Activated CD8-positive, alpha-beta T cell treated with anti-CD3 and anti-CD28 coated beads, Interleukin-2, amount 10 ng/mL, durations not matched to agents 7 days and 5 days (primary cell): ENCODE data around the gene SRCAP. TPM values are rescaled to one million over a fixed set of nuclear protein-coding genes. Genes with fewer than 3 reads are reported as not detected.

ENCODE experiments used
- ATAC-seq: fragments of 150-1000 bp; cut with Tn5 transposase; one replicate; pipeline ENCODE4 v1.10.0; 2021; ENCODE audit warnings: moderate library complexity
- CTCF ChIA-PET: fragments of 350-600 bp; sonication (Branson Sonifier 250); formaldehyde crosslinking; loops from one replicate; lab custom pipeline; 2021; ENCODE audit warnings: antibody characterized with exemption; lab: Charles Lee
- POLR2A ChIA-PET: fragments of 350-600 bp; sonication (Branson Sonifier 250); formaldehyde crosslinking; loops from one replicate; lab custom pipeline; 2021; ENCODE audit warnings: antibody characterized with exemption; lab: Charles Lee
- DNase-seq: peaks from one replicate; pipeline ENCODE4 v3.0.0-alpha.2; 2020
- H3K27ac Mint-ChIP-seq: one replicate; pipeline ENCODE4 v1.8.0; 2021; ENCODE audit warnings: mild to moderate bottlenecking, mixed read lengths
- H3K27me3 Mint-ChIP-seq: one replicate; pipeline ENCODE4 v1.8.0; 2021; ENCODE audit warnings: low read depth, mixed read lengths
- H3K36me3 Mint-ChIP-seq: one replicate; pipeline ENCODE4 v1.8.0; 2021; ENCODE audit warnings: low read depth, mixed read lengths
- H3K4me1 Mint-ChIP-seq: one replicate; pipeline ENCODE4 v1.8.0; 2021; ENCODE audit warnings: low read depth, mixed read lengths
- H3K4me3 Mint-ChIP-seq: one replicate; pipeline ENCODE4 v1.8.0; 2021; ENCODE audit warnings: mild to moderate bottlenecking, mixed read lengths
- H3K9me3 Mint-ChIP-seq: one replicate; pipeline ENCODE4 v1.8.0; 2022; ENCODE audit warnings: mixed read lengths; ENCODE audit not compliant: insufficient read depth
- total RNA-seq, 2 experiments: library from RNA; stranded (reverse); gene quantifications; one replicate each; pipeline ENCODE4 v1.2.3, GENCODE V29; 2021

The SRCAP gene
- total RNA-seq, 2 experiments from 2014 or later, result 75.2 to 76.0 TPM

DNA sequence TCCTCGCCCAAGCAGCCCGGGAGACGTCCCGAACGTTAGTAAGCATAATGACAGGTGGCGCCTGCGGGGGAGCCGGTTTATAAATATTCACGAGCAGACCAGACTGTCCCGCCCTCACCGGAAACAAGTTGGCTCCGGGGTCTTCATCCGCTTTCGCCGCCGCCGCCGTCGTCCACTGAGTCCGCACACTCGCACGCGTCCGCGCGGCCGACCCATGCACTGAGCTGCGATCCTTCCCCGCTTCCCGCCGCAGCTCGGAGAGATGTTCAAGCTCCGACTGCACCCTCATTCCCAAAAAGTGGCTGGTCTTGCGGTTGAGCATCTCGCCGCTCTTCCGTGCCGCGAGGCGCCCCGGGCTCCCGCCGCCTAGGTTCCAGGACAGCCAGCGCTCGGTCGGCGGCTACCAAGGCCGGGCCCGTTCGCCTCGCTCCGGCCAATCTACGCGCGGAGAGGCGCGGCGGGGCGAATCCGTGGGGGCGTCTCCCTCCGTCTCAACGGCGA lies 62.5 kb downstream of the SRCAP start:
- ChIA-PET POLR2A (no interaction called here), CTCF (interaction anchor here (1.2 to 1.4 kb wide), 2 partner anchors 9 to 83 kb away, joined by 3 read pairs; no protein-coding TSS in a partner anchor)
- ATAC-seq (peak; percentile 55), DNase-seq (peak; percentile 68)
- Mint-ChIP-seq H3K27ac (peak overlapping the region; percentile 92), H3K4me1 (peaks cover 33% of the 10 kb centered on the region), H3K9me3 (no peaks in the 10 kb centered on the region), H3K4me3 (peak overlapping the region; percentile 89), H3K36me3 (peaks cover 37% of the 10 kb centered on the region), H3K27me3 (no peaks in the 10 kb centered on the region)

GRCh38 chr16:30761928-30762902 lies 63.2 kb downstream of the SRCAP start, which contains the start of the genes CFAP119 and RNF40:
CFAP119 (minus strand) TSS chr16:30762062; CDS start chr16:30761748, 314 bp downstream.
RNF40 (plus strand) TSS chr16:30762322; CDS start chr16:30762546, 224 bp downstream.
- peak within 1 kb of the TSS; percentile 89 for H3K4me3 Mint-ChIP-seq
- peak within 1 kb of the TSS; percentile 92 for H3K27ac Mint-ChIP-seq
- peaks cover 44% of the 10 kb centered on the region for H3K36me3 Mint-ChIP-seq
- peaks cover 33% of the 10 kb centered on the region for H3K4me1 Mint-ChIP-seq
- H3K9me3 Mint-ChIP-seq, result no peaks in the 10 kb centered on the region
- ATAC-seq, result peak; percentile 93
- no peaks in the 10 kb centered on the region for H3K27me3 Mint-ChIP-seq
- peak; percentile 96 for DNase-seq
- ChIA-PET CTCF (interaction anchor here (1.1 to 1.2 kb wide), 4 partner anchors 8 to 82 kb away, joined by 3 to 4 read pairs (median 4); partner anchors contain the start of gene PHKG2), POLR2A (interaction anchor here (0.6 to 0.7 kb wide), 2 partner anchors 30 to 105 kb away, joined by 3 read pairs; no protein-coding TSS in a partner anchor)

DNA sequence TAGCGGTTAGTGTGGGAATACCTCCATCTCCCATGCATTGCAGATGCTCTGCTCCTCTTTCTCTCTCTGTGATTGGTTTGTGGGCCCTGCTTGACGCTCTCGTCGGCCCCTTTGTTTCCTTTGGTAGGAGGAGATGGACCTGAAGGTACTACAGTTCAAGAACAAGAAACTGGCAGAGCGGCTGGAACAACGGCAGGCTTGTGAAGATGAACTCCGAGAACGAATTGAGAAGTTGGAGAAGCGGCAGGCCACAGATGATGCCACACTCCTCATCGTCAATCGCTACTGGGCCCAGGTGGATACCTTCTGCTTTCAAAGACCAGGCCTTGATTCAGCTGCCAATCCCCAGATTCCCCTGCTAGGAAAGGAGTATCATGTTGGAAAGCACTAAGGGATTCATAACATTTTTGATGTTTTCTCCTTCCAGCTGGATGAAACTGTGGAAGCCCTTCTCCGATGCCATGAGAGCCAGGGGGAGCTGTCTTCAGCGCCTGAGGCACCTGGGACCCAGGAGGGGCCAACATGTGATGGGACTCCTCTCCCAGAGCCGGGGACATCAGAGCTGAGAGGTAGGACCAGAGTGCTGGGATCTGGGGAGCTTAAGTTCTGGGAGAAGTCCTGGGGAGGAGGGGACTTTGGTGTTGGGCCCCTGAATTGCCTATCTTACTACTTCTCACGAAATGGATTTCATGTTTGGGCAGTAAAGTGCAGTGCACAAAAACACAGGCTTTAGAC lies 64.2 kb downstream of the SRCAP start:
- ChIA-PET CTCF (interaction anchor here (1.1 to 1.2 kb wide), 3 partner anchors 9 to 51 kb away, joined by 3 to 4 read pairs (median 4); partner anchors contain the start of gene PHKG2), POLR2A (interaction anchor here (0.6 to 1.1 kb wide), 5 partner anchors 15 to 746 kb away, joined by 3 to 6 read pairs (median 3); partner anchors contain the start of gene PHKG2)
- peaks cover 51% of the 10 kb centered on the region for H3K36me3 Mint-ChIP-seq
- H3K27me3 Mint-ChIP-seq, result no peaks in the 10 kb centered on the region
- H3K27ac Mint-ChIP-seq, result peak overlapping the region; percentile 92
- H3K4me1 Mint-ChIP-seq, result peaks cover 33% of the 10 kb centered on the region
- no peak for DNase-seq
- no peaks in the 10 kb centered on the region for H3K9me3 Mint-ChIP-seq
- peak overlapping the region; percentile 89 for H3K4me3 Mint-ChIP-seq
- ATAC-seq, result no peak

- ChIA-PET POLR2A (interaction anchor here (0.9 to 1.1 kb wide), 2 partner anchors 16 to 56 kb away, joined by 3 to 6 read pairs; partner anchors contain the start of gene PHKG2), CTCF (no interaction called here)
- H3K27ac Mint-ChIP-seq, result no peak overlapping the region
- ATAC-seq (no peak), DNase-seq (no peak)
- no peaks in the 10 kb centered on the region for H3K27me3 Mint-ChIP-seq
- no peaks in the 10 kb centered on the region for H3K9me3 Mint-ChIP-seq
- H3K4me3 Mint-ChIP-seq, result peak overlapping the region; percentile 28
- H3K4me1 Mint-ChIP-seq, result peaks cover 33% of the 10 kb centered on the region
- peaks cover 55% of the 10 kb centered on the region for H3K36me3 Mint-ChIP-seq
Measured at GRCh38 chr16:30764086-30764485, 65.1 kb downstream of the SRCAP start.

DNA sequence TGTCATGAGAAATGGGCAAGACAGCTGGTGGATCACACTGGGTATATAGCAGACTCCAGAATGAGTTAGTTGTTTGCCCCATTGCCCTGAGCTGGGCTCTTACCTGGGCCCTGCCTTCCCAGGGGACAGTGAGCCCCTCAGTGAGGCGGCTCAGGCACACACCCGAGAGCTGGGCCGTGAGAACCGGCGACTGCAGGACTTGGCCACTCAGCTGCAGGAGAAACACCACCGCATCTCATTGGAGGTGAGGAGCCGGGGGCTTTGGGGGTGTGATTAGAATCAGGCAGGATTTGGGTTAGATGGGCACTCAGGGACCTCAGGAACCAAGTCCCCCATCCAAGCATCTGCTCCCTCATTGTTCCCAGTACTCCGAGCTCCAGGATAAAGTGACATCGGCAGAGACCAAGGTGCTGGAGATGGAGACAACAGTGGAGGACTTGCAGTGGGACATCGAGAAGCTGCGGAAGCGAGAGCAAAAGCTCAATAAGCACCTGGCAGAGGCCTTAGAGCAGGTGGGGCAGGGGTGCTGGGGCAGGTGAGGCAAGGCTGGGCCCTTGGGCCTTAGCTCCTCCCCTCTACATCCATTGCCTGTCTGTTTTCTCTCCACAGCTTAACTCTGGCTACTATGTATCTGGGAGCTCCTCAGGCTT lies 66.0 kb downstream of the SRCAP start:
- Mint-ChIP-seq H3K36me3 (peaks cover 63% of the 10 kb centered on the region), H3K9me3 (no peaks in the 10 kb centered on the region), H3K27me3 (no peaks in the 10 kb centered on the region), H3K27ac (no peak overlapping the region), H3K4me3 (no peak overlapping the region), H3K4me1 (peaks cover 33% of the 10 kb centered on the region)
- ChIA-PET CTCF (no interaction called here), POLR2A (interaction anchor here (0.9 to 1.6 kb wide), 2 partner anchors 17 to 57 kb away, joined by 3 read pairs; no protein-coding TSS in a partner anchor)
- DNase-seq (no peak), ATAC-seq (no peak)

- H3K4me3 Mint-ChIP-seq, result no peak overlapping the region
- ATAC-seq, result no peak
- POLR2A ChIA-PET, result interaction anchor here (1.6 kb wide), 1 partner anchor 16 kb away, joined by 3 read pairs; no protein-coding TSS in a partner anchor
Measured at GRCh38 chr16:30766206-30766932, 67.4 kb downstream of the SRCAP start.

DNA sequence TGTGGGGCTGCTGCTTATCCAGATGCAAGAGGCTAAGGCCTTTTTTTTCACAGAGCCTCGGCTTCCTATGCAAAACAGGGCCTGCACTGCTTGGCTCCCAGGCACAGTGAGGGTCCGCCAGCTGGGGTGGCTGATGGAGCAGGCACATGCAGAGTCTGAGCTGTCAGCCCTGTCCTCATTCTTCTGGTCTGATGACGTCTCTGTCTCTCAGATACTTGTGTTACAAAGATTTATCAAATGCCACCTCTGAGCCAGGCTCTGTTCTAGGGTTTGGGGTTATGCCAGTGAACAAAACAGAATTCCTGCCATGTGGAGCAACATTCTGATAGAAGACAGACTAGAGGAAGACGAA lies 67.9 kb downstream of the SRCAP start:
- Mint-ChIP-seq H3K4me3 (no peak overlapping the region), H3K36me3 (peaks cover 73% of the 10 kb centered on the region), H3K4me1 (peaks cover 26% of the 10 kb centered on the region), H3K27me3 (no peaks in the 10 kb centered on the region), H3K9me3 (no peaks in the 10 kb centered on the region), H3K27ac (no peak overlapping the region)
- ChIA-PET CTCF (no interaction called here), POLR2A (no interaction called here)
- DNase-seq (no peak), ATAC-seq (no peak)

More at GRCh38 chr16:30766206-30766932, 67.4 kb downstream of the SRCAP start:
- peaks cover 25% of the 10 kb centered on the region for H3K4me1 Mint-ChIP-seq
- CTCF ChIA-PET, result no interaction called here
- H3K27me3 Mint-ChIP-seq, result no peaks in the 10 kb centered on the region
- H3K36me3 Mint-ChIP-seq, result peaks cover 70% of the 10 kb centered on the region
- no peaks in the 10 kb centered on the region for H3K9me3 Mint-ChIP-seq
- no peak for DNase-seq
- H3K27ac Mint-ChIP-seq, result no peak overlapping the region

DNA sequence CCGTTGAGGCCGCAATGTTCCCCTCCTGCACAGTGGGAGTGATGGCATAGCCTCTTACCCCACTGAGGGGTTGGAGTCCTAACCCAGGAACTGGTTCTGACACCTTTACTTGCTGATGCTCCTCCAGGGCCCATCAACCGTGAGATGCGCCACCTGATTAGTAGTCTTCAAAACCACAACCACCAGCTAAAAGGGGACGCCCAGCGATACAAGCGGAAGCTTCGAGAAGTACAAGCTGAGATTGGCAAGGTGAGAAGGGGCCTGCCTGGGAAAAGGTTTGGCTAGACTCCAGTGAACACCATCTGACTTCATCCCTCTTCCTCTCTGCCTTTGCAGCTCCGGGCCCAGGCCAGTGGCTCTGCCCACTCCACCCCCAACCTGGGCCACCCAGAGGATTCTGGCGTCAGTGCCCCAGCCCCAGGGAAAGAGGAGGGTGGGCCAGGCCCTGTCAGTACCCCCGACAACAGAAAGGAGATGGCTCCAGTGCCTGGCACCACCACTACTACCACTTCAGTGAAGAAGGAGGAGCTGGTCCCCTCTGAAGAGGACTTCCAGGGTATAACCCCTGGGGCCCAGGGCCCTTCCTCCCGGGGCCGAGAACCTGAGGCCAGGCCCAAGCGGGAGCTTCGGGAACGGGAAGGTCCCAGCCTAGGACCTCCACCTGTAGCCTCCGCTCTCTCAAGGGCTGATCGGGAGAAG lies 68.9 kb downstream of the SRCAP start:
- Mint-ChIP-seq H3K4me1 (peaks cover 26% of the 10 kb centered on the region), H3K27ac (no peak overlapping the region), H3K36me3 (peaks cover 78% of the 10 kb centered on the region), H3K9me3 (no peaks in the 10 kb centered on the region), H3K4me3 (no peak overlapping the region), H3K27me3 (no peaks in the 10 kb centered on the region)
- DNase-seq (no peak), ATAC-seq (no peak)
- ChIA-PET CTCF (no interaction called here), POLR2A (interaction anchor here (1.1 kb wide), 1 partner anchor 11 kb away, joined by 3 read pairs; no protein-coding TSS in a partner anchor)

GRCh38 chr16:30768583-30769181 lies 69.7 kb downstream of the SRCAP start:
- ChIA-PET POLR2A (interaction anchor here (1.1 kb wide), 1 partner anchor 10 kb away, joined by 3 read pairs; no protein-coding TSS in a partner anchor), CTCF (interaction anchor here (1.0 kb wide), 1 partner anchor 45 kb away, joined by 6 read pairs; no protein-coding TSS in a partner anchor)
- Mint-ChIP-seq H3K36me3 (peaks cover 77% of the 10 kb centered on the region), H3K9me3 (no peaks in the 10 kb centered on the region), H3K27ac (no peak overlapping the region), H3K4me3 (no peak overlapping the region), H3K27me3 (no peaks in the 10 kb centered on the region), H3K4me1 (peaks cover 23% of the 10 kb centered on the region)
- ATAC-seq (no peak), DNase-seq (no peak)
